Gastrocnemius medialis (tissue), 4 donors: ENCODE measurements around the gene CATSPERB. TPM values are rescaled to one million over a fixed set of nuclear protein-coding genes. Genes with fewer than 3 reads are reported as not detected.
"Not testable (repeated sequence)": the region's sequence is repeated elsewhere in the genome, so short reads cannot be mapped to it uniquely, and the experiment has no call there.

ENCODE experiments used
- ATAC-seq, 2 donors: fragments of 150-250 bp; one replicate each; pipeline ENCODE4 v1.9.1; 2016
- DNase-seq, 2 donors: peaks; one replicate each; pipeline ENCODE4 v3.0.0-alpha.2; 2019
- H3K27ac ChIP-seq, 4 donors: fragments of 200-600 bp; sonication (generic); 1 replicate in 1 of 4; 2 replicates in 3 of 4; pipeline ENCODE4 v1.5.1; 2016 to 2018; ENCODE audit warnings: mild to moderate bottlenecking in 2 of 4, moderate library complexity in 1 of 4
- H3K27me3 ChIP-seq, 3 donors: fragments of 200-600 bp; sonication (generic) in 2 of 3; 1 replicate in 1 of 3; 2 replicates in 2 of 3; pipeline versions ENCODE4 v1.5.1 to v1.6.0; 2016 to 2019; ENCODE audit warnings: mild to moderate bottlenecking in 1 of 3, moderate library complexity in 1 of 3
- H3K36me3 ChIP-seq, 2 donors: fragments of 200-600 bp; sonication (generic) in 1 of 2; one replicate each; pipeline ENCODE4 v1.5.1; 2017 to 2018
- H3K4me1 ChIP-seq, 2 donors: fragments of 200-600 bp; sonication (generic) in 1 of 2; one replicate each; pipeline ENCODE4 v1.5.1; 2016 to 2017; ENCODE audit warnings: mild to moderate bottlenecking in 2 of 2
- H3K4me3 ChIP-seq, 4 donors: fragments of 200-600 bp; sonication (generic) in 3 of 4; 1 replicate in 1 of 4; 2 replicates in 3 of 4; pipeline ENCODE4 v1.5.1; 2016 to 2019; ENCODE audit warnings: mild to moderate bottlenecking in 2 of 4
- H3K9me3 ChIP-seq, 3 donors: fragments of 200-600 bp; sonication (generic) in 2 of 3; 1 replicate in 1 of 3; 2 replicates in 2 of 3; pipeline ENCODE4 v1.5.1; 2016 to 2019
- POLR2A ChIP-seq, 2 donors: fragments of 450-650 bp; IDR thresholded peaks; one replicate each; pipeline ENCODE4 v1.6.1; 2017; ENCODE audit warnings: antibody characterized with exemption in 2 of 2, mild to moderate bottlenecking in 2 of 2, moderate library complexity in 2 of 2
- in situ Hi-C, 4 donors: fragments of 200-750 bp; cut with MboI; loops; one replicate each; pipeline versions ENCODE4 v1.15.0 to v1.8.0; 2017; ENCODE audit warnings: low sequenced_read_pairs in 4 of 4
- intact Hi-C: fragments of 100-400 bp; cut with DNase I; formaldehyde crosslinking; loops from one replicate; pipeline ENCODE4 v1.15.1; 2023; ENCODE audit warnings: low total_unique reads
- total RNA-seq, 4 donors: library from RNA; depleted of rRNA; stranded (reverse); fragments of >200 nt; gene quantifications; one replicate each; pipeline versions ENCODE4 v1.1.0 to v1.2.3, GENCODE V29; 2016
- TF ChIP-seq, protein P1 (sequence below), 5 experiments: fragments of 450-650 bp in 3 of 5; fragments of 200-600 bp in 2 of 5; sonication (generic) in 2 of 5; IDR thresholded peaks in 4 of 5; conservative IDR thresholded peaks in 1 of 5; 1 replicate in 4 of 5; 2 replicates in 1 of 5; pipeline ENCODE4 v1.5.1; 2016 to 2019; ENCODE audit warnings: antibody characterized with exemption in 5 of 5, mild to moderate bottlenecking in 3 of 5, moderate library complexity in 3 of 5

Gene CATSPERB
- total RNA-seq, 4 donors from 2014 or later: 0.20 to 0.24 TPM; not detected in 2

DNA sequence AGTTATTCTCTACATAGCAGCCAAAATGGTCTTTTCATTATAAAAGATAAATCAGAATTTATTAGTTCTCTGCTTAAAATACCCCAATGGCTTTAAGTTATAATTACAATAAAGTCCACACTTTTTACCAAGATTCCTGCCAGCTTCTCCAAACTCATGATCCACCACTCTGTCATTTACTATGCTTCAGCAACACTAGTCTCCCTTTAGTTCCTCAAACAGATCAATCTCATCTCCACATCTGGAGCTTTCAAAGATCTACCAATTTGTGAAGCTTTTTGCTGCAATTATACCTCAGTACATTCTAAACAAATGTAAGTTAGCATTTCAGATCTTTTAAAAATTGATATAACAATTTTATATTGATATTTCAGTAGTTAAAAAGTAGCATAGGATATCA, 24.9 kb downstream of the CATSPERB start:
- DNase-seq: no peak
- no peak for ATAC-seq
- H3K27me3 ChIP-seq: no peaks in the 10 kb centered on the region
- no peaks in the 10 kb centered on the region for H3K36me3 ChIP-seq
- no peaks in the 10 kb centered on the region for H3K4me1 ChIP-seq
- no peak overlapping the region for H3K27ac ChIP-seq
- intact Hi-C loops: no loop called here
- no peak overlapping the region for H3K4me3 ChIP-seq
- in situ Hi-C loops: no loop called here
- no peaks in the 10 kb centered on the region for H3K9me3 ChIP-seq
- TF ChIP-seq POLR2A (IDR thresholded peaks at IDR 0.05): no peak
- TF ChIP-seq, protein P1, sequence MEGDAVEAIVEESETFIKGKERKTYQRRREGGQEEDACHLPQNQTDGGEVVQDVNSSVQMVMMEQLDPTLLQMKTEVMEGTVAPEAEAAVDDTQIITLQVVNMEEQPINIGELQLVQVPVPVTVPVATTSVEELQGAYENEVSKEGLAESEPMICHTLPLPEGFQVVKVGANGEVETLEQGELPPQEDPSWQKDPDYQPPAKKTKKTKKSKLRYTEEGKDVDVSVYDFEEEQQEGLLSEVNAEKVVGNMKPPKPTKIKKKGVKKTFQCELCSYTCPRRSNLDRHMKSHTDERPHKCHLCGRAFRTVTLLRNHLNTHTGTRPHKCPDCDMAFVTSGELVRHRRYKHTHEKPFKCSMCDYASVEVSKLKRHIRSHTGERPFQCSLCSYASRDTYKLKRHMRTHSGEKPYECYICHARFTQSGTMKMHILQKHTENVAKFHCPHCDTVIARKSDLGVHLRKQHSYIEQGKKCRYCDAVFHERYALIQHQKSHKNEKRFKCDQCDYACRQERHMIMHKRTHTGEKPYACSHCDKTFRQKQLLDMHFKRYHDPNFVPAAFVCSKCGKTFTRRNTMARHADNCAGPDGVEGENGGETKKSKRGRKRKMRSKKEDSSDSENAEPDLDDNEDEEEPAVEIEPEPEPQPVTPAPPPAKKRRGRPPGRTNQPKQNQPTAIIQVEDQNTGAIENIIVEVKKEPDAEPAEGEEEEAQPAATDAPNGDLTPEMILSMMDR (IDR thresholded peaks at IDR 0.05 in 4 of 5, conservative IDR thresholded peaks at IDR 0.05 in 1 of 5): no peak

DNA sequence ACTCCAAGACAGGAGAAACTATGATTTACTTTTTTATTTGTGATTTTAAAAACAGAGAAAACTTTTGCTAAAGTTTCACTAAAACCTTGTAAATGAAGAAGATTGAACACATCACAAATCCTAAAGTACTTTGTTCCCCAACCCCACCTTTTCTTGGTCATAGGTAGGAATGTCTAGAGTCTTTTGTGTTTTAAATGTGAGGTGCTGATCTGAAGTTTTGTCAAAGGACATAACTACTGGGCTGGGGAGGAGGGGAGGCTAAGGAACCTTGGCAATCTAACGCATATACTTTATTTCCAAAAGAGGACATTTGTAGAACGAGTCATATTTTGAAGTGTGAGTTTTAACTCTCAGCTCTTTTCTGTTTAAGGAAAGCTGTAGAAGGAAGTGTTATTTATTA, 37.2 kb downstream of the CATSPERB start:
- H3K36me3 ChIP-seq: no peaks in the 10 kb centered on the region
- DNase-seq (no peak), ATAC-seq (no peak)
- TF ChIP-seq, protein P1 (IDR thresholded peaks at IDR 0.05 in 4 of 5, conservative IDR thresholded peaks at IDR 0.05 in 1 of 5): no peak
- no peak for TF ChIP-seq POLR2A (IDR thresholded peaks at IDR 0.05)
- H3K27ac ChIP-seq: no peak overlapping the region
- H3K4me1 ChIP-seq: no peaks in the 10 kb centered on the region
- H3K27me3 ChIP-seq: no peaks in the 10 kb centered on the region
- H3K9me3 ChIP-seq: peaks cover 0 to 4% (median 0%) of the 10 kb centered on the region in 3 donors
- in situ Hi-C loops (no loop called here), intact Hi-C loops (no loop called here)
- no peak overlapping the region for H3K4me3 ChIP-seq

DNA sequence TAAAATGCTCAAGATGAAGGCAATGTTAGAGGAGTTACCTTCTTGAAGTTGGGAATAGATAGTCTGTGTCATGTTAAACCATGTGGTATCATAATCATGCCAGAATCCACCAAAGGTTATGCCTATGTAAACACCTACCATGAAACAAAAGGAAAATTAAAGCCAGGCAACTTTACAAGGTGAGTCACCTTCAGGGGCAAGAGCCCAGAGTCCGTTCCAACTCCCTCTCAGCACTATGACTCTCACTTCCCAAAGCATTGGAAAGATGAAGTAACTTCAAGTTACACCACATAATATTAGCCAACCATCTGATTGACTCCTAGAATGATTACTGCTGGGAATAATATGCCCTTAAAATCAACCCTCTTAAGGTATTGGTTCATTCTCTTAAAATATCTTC, 38.5 kb downstream of the CATSPERB start:
- Histone ChIP-seq H3K9me3 (peaks cover 0 to 4% (median 0%) of the 10 kb centered on the region in 3 donors), H3K27me3 (no peaks in the 10 kb centered on the region), H3K4me1 (no peaks in the 10 kb centered on the region), H3K36me3 (no peaks in the 10 kb centered on the region), H3K27ac (no peak overlapping the region), H3K4me3 (no peak overlapping the region)
- in situ Hi-C loops: no loop called here
- intact Hi-C loops: no loop called here
- DNase-seq (no peak), ATAC-seq (no peak)
- TF ChIP-seq, protein P1 (IDR thresholded peaks at IDR 0.05 in 4 of 5, conservative IDR thresholded peaks at IDR 0.05 in 1 of 5): no peak
- no peak for TF ChIP-seq POLR2A (IDR thresholded peaks at IDR 0.05)

DNA sequence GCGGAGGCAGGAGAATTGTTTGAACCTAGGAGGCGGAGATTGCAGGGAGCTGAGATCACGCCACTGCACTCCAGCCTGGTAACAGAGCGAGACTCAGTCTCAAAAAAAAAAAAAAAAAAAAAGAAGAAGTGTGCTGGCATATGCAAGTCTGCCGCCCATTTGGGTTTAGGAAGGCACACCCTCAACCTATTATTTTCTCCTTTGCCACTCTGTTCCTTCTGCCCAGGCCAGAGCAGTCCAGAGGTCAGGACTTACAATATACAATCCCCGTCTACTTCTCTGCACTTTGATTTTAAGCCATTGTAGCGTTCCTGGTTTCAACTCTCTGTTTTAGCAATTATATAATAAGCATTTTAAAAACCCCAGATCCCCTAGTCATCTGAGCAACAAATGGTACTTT, 39.8 kb downstream of the CATSPERB start:
- H3K36me3 ChIP-seq: no peaks in the 10 kb centered on the region
- no peak for DNase-seq
- no peaks in the 10 kb centered on the region for H3K9me3 ChIP-seq
- no peaks in the 10 kb centered on the region for H3K27me3 ChIP-seq
- intact Hi-C loops: no loop called here
- no peak for ATAC-seq
- no peak overlapping the region for H3K4me3 ChIP-seq
- no peaks in the 10 kb centered on the region for H3K4me1 ChIP-seq
- in situ Hi-C loops: no loop called here
- TF ChIP-seq POLR2A (IDR thresholded peaks at IDR 0.05): no peak
- TF ChIP-seq, protein P1 (IDR thresholded peaks at IDR 0.05 in 4 of 5, conservative IDR thresholded peaks at IDR 0.05 in 1 of 5): no peak
- no peak overlapping the region for H3K27ac ChIP-seq

DNA sequence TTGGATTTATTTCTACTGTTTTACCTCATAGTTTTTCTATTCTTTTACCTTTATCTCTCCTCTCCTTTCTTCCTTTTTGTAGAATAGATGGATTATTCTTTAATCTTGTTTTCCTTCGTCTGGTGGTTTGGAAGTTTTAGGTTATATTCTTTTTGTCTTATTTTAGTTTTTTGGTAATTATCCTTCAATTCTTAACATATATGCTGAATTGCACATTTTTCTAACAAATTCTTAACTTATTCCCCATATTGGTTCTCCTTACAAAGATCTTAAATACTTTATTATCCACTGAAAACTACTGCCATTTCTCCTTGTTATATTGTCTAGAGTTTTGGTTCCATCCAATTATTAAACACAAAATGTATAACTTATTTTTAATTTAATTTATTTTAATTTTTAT, 42.3 kb downstream of the CATSPERB start:
- intact Hi-C loops (no loop called here), in situ Hi-C loops (no loop called here)
- H3K27ac ChIP-seq: no peak overlapping the region
- no peak overlapping the region for H3K4me3 ChIP-seq
- no peaks in the 10 kb centered on the region for H3K4me1 ChIP-seq
- H3K36me3 ChIP-seq: no peaks in the 10 kb centered on the region
- no peak for ATAC-seq
- no peaks in the 10 kb centered on the region for H3K9me3 ChIP-seq
- no peaks in the 10 kb centered on the region for H3K27me3 ChIP-seq
- TF ChIP-seq, protein P1 (IDR thresholded peaks at IDR 0.05 in 4 of 5, conservative IDR thresholded peaks at IDR 0.05 in 1 of 5): no peak
- no peak for TF ChIP-seq POLR2A (IDR thresholded peaks at IDR 0.05)
- no peak for DNase-seq

DNA sequence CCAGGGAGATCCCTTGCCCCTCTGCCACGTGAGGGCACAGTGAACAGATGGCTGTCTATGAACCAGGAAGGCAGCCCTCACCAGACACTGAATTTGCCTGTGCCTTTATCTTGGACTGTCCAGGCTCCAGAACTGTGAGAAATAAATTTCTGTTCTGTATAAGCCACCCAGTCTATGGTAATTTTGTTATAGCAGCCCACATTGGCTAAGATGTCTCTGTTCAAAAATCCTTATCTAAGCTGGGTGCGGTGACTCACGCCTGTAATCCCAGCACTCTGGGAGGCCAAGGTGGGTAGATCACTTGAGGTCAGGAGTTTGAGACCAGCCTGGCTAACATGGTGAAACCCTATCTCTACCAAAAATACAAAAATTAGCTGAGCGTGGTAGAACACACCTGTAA, 44.5 kb downstream of the CATSPERB start:
- H3K27me3 ChIP-seq, H3K4me3 ChIP-seq, H3K4me1 ChIP-seq, H3K36me3 ChIP-seq, H3K9me3 ChIP-seq, DNase-seq, in situ Hi-C loops, ATAC-seq, intact Hi-C loops, H3K27ac ChIP-seq: not testable (repeated sequence)
